Measurements from ENCODE around the gene EHD1. TPM values are rescaled to one million over a fixed set of nuclear protein-coding genes. Genes with fewer than 3 reads are reported as not detected.

The EHD1 gene
- total and polyA plus RNA-seq, 9 of the 15 experiments (the other 6 are each of a cell fraction or from before 2014, with no cell fraction given): 0.46 to 65.0 (median 16.4) TPM

GRCh38 chr11:64878494-64879243 lies at the start of gene EHD1 (continued):
- TF ChIP-seq, protein P1, sequence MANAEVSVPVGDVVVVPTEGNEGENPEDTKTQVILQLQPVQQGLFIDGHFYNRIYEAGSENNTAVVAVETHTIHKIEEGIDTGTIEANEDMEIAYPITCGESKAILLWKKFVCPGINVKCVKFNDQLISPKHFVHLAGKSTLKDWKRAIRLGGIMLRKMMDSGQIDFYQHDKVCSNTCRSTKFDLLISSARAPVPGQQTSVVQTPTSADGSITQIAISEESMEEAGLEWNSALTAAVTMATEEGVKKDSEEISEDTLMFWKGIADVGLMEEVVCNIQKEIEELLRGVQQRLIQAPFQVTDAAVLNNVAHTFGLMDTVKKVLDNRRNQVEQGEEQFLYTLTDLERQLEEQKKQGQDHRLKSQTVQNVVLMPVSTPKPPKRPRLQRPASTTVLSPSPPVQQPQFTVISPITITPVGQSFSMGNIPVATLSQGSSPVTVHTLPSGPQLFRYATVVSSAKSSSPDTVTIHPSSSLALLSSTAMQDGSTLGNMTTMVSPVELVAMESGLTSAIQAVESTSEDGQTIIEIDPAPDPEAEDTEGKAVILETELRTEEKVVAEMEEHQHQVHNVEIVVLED (CRISPR knock-in tag; IDR thresholded peaks at IDR 0.05): peak; percentile 26
- TF ChIP-seq MYNN (IDR thresholded peaks at IDR 0.05): no peak
- no peak for TF ChIP-seq MYNN (CRISPR knock-in tag; IDR thresholded peaks at IDR 0.05)
- no peak for TF ChIP-seq ZNF274 (IDR thresholded peaks at IDR 0.05; ENCODE audit: borderline replicate concordance, low read depth, low read length)
- TF ChIP-seq HNRNPH1 (optimal IDR thresholded peaks at IDR 0.05; ENCODE audit: low read depth, low read length): no peak
- 0 out of 2 replicates have a peak, but pooled peaks have one; percentile 44 for TF ChIP-seq ELF4 (CRISPR knock-in tag; IDR thresholded peaks at IDR 0.05)
- TF ChIP-seq ZNF512 (tag; IDR thresholded peaks at IDR 0.05): no peak
- TF ChIP-seq, protein P2, sequence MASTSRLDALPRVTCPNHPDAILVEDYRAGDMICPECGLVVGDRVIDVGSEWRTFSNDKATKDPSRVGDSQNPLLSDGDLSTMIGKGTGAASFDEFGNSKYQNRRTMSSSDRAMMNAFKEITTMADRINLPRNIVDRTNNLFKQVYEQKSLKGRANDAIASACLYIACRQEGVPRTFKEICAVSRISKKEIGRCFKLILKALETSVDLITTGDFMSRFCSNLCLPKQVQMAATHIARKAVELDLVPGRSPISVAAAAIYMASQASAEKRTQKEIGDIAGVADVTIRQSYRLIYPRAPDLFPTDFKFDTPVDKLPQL (IDR thresholded peaks at IDR 0.05; ENCODE audit: extremely low read depth, insufficient read length): peak; percentile 77
- peak; percentile 76; the same call in 1 of the 2 replicates for TF ChIP-seq NFRKB (IDR thresholded peaks at IDR 0.05; ENCODE audit: low read depth)
- TF ChIP-seq XRCC5 (IDR thresholded peaks at IDR 0.05; ENCODE audit: low read depth, low read length): 0 out of 2 replicates have a peak, but pooled peaks have one; percentile 26
- peak in 1 of 2 experiments; percentile 83; a peak in 1 of 4 replicates for TF ChIP-seq SRF (CRISPR knock-in tag; IDR thresholded peaks at IDR 0.05)
- TF ChIP-seq, protein P3, sequence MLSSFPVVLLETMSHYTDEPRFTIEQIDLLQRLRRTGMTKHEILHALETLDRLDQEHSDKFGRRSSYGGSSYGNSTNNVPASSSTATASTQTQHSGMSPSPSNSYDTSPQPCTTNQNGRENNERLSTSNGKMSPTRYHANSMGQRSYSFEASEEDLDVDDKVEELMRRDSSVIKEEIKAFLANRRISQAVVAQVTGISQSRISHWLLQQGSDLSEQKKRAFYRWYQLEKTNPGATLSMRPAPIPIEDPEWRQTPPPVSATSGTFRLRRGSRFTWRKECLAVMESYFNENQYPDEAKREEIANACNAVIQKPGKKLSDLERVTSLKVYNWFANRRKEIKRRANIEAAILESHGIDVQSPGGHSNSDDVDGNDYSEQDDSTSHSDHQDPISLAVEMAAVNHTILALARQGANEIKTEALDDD (IDR thresholded peaks at IDR 0.05): no peak; the same call in 1 of the 2 replicates
- TF ChIP-seq ZNF785 (CRISPR knock-in tag; IDR thresholded peaks at IDR 0.05): no peak
- peak; percentile 98 for TF ChIP-seq CHD2 (IDR thresholded peaks at IDR 0.05; ENCODE audit: low read depth, low read length)
- peak; percentile 76 for TF ChIP-seq SAP30 (IDR thresholded peaks at IDR 0.05; ENCODE audit: borderline replicate concordance, insufficient read depth, low read depth, low read length, poor library complexity, severe bottlenecking)
- TF ChIP-seq HNRNPL (IDR thresholded peaks at IDR 0.05; ENCODE audit: low read depth, low read length): peak; percentile 53; the same call in 1 of the 2 replicates
- no peak for TF ChIP-seq RFX7 (CRISPR knock-in tag; IDR thresholded peaks at IDR 0.05)
- peak; percentile 72 for TF ChIP-seq L3MBTL2 (IDR thresholded peaks at IDR 0.05)
- no peak for TF ChIP-seq SMARCA5 (IDR thresholded peaks at IDR 0.05)
- peak; percentile 59 to 63; a peak in 2 of 4 replicates for TF ChIP-seq TEAD1 (CRISPR knock-in tag; IDR thresholded peaks at IDR 0.05)
- TF ChIP-seq ARHGAP35 (IDR thresholded peaks at IDR 0.05; ENCODE audit: partially characterized antibody): peak; percentile 87
- TF ChIP-seq, protein P4, sequence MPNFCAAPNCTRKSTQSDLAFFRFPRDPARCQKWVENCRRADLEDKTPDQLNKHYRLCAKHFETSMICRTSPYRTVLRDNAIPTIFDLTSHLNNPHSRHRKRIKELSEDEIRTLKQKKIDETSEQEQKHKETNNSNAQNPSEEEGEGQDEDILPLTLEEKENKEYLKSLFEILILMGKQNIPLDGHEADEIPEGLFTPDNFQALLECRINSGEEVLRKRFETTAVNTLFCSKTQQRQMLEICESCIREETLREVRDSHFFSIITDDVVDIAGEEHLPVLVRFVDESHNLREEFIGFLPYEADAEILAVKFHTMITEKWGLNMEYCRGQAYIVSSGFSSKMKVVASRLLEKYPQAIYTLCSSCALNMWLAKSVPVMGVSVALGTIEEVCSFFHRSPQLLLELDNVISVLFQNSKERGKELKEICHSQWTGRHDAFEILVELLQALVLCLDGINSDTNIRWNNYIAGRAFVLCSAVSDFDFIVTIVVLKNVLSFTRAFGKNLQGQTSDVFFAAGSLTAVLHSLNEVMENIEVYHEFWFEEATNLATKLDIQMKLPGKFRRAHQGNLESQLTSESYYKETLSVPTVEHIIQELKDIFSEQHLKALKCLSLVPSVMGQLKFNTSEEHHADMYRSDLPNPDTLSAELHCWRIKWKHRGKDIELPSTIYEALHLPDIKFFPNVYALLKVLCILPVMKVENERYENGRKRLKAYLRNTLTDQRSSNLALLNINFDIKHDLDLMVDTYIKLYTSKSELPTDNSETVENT (CRISPR knock-in tag; IDR thresholded peaks at IDR 0.05): peak; percentile 44

All from K562 (cell line).